ENCODE data around the gene PEAK1. TPM values are rescaled to one million over a fixed set of nuclear protein-coding genes. Genes with fewer than 3 reads are reported as not detected.
"Not testable (repeated sequence)": the region's sequence is repeated elsewhere in the genome, so short reads cannot be mapped to it uniquely, and the experiment has no call there.

The PEAK1 gene
- total and polyA plus RNA-seq, 2 experiments from 2014 or later, result 15.8 to 42.0 TPM

- TF ChIP-seq, protein P1, sequence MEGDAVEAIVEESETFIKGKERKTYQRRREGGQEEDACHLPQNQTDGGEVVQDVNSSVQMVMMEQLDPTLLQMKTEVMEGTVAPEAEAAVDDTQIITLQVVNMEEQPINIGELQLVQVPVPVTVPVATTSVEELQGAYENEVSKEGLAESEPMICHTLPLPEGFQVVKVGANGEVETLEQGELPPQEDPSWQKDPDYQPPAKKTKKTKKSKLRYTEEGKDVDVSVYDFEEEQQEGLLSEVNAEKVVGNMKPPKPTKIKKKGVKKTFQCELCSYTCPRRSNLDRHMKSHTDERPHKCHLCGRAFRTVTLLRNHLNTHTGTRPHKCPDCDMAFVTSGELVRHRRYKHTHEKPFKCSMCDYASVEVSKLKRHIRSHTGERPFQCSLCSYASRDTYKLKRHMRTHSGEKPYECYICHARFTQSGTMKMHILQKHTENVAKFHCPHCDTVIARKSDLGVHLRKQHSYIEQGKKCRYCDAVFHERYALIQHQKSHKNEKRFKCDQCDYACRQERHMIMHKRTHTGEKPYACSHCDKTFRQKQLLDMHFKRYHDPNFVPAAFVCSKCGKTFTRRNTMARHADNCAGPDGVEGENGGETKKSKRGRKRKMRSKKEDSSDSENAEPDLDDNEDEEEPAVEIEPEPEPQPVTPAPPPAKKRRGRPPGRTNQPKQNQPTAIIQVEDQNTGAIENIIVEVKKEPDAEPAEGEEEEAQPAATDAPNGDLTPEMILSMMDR (IDR thresholded peaks at IDR 0.05; ENCODE audit: low read depth, low read length), result no peak
- peak in 1 of 2 donors; percentile 19 for DNase-seq (ENCODE audit: low read depth in 1 of 2, low spot score in 1 of 2)
- Histone ChIP-seq H3K27me3 (no peaks in the 10 kb centered on the region), H3K36me3 (no peaks in the 10 kb centered on the region), H3K4me3 (no peak overlapping the region), H3K4me1 (ENCODE audit: low read depth) (peaks cover 3% of the 10 kb centered on the region), H3K9me3 (ENCODE audit: low read depth) (no peaks in the 10 kb centered on the region), H3K27ac (no peak overlapping the region)
Observed at GRCh38 chr15:77409259-77410156, 10.4 kb downstream of the PEAK1 start.

DNA sequence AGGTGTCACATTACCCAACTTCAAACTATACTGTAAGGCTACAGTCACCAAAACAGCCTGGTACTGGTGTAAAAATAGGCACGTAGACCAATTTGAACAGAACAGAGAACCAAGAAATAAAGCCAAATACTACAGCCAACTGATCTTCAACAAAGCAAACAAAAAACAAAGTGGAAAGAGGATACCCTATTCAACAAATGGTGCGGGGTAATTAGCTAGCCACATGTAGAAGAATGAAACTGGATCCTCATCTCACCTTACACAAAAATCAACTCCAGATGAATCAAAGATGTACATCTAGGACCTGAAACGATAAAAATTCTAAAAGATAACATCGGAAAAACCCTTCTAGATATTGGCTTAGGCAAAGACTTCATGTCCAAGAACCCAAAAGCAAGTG lies 13.1 kb downstream of the PEAK1 start:
- H3K36me3 ChIP-seq, result no peaks in the 10 kb centered on the region
- no peak for DNase-seq (ENCODE audit: low read depth in 1 of 2, low spot score in 1 of 2)
- peaks cover 3% of the 10 kb centered on the region for H3K4me1 ChIP-seq (ENCODE audit: low read depth)
- H3K4me3 ChIP-seq, result no peak overlapping the region
- no peaks in the 10 kb centered on the region for H3K9me3 ChIP-seq (ENCODE audit: low read depth)
- H3K27ac ChIP-seq, result no peak overlapping the region
- no peaks in the 10 kb centered on the region for H3K27me3 ChIP-seq
- TF ChIP-seq, protein P1 (IDR thresholded peaks at IDR 0.05; ENCODE audit: low read depth, low read length), result no peak

DNA sequence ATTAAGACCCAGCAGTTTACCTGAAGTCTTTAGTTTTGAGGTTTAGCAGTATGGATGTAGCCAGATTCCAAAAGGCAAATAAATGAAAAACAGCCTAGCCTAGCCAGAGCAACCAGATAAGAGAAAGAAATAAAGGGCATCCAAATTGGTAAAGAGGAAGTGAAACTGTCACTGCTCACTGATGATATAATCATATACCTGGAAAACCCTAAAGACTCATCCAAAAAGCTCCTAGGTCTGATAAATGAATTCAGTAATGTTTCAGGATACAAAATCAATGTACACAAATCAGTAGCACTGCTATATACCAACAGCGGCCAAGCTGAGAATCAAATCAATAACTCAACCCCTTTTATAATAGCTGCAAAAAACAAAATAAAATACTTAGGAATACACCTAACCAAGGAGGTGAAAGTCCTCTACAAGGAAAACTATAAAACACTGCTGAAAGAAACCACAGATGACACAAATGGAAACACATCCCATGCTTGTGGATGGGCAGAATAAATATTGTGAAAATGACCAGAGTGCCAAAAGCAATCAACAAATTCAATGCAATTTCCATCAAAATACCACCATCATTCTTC lies 13.6 kb downstream of the PEAK1 start:
- H3K9me3 ChIP-seq (ENCODE audit: low read depth); DNase-seq (ENCODE audit: low read depth in 1 of 2, low spot score in 1 of 2); H3K27ac ChIP-seq; H3K4me1 ChIP-seq (ENCODE audit: low read depth); H3K36me3 ChIP-seq; H3K27me3 ChIP-seq; H3K4me3 ChIP-seq: not testable (repeated sequence)

GRCh38 chr15:77402740-77403379 lies 17.0 kb downstream of the PEAK1 start:
- no peaks in the 10 kb centered on the region for H3K27me3 ChIP-seq
- no peak overlapping the region for H3K4me3 ChIP-seq
- TF ChIP-seq, protein P1 (IDR thresholded peaks at IDR 0.05; ENCODE audit: low read depth, low read length), result no peak
- peak in 1 of 2 donors; percentile 82 for DNase-seq (ENCODE audit: low read depth in 1 of 2, low spot score in 1 of 2)
- H3K4me1 ChIP-seq (ENCODE audit: low read depth), result no peaks in the 10 kb centered on the region
- no peaks in the 10 kb centered on the region for H3K9me3 ChIP-seq (ENCODE audit: low read depth)
- no peaks in the 10 kb centered on the region for H3K36me3 ChIP-seq
- no peak overlapping the region for H3K27ac ChIP-seq

DNA sequence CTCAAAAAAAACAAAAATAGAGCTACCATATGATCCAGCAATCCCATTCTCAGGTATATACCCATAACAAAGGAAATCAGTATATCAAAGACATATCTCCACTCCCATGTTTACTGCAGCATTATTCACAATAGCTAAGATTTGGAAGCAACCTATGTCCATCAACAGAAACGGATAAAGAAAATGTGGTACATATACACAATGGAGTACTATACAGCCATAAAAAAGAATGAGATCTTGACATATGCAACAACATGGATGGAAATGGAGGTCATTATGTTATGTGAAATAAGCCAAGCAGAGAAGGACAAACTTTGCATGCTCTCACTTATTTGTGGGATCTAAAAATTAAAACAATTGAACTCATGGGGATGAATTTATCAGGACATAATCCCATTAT lies 19.6 kb downstream of the PEAK1 start:
- no peaks in the 10 kb centered on the region for H3K4me1 ChIP-seq (ENCODE audit: low read depth)
- H3K4me3 ChIP-seq, result no peak overlapping the region
- H3K27me3 ChIP-seq, result no peaks in the 10 kb centered on the region
- H3K36me3 ChIP-seq, result no peaks in the 10 kb centered on the region
- H3K27ac ChIP-seq, result no peak overlapping the region
- no peaks in the 10 kb centered on the region for H3K9me3 ChIP-seq (ENCODE audit: low read depth)
- TF ChIP-seq, protein P1 (IDR thresholded peaks at IDR 0.05; ENCODE audit: low read depth, low read length), result no peak
- DNase-seq (ENCODE audit: low read depth in 1 of 2, low spot score in 1 of 2), result no peak

Data from cardiac muscle cell (in vitro differentiated cells and primary cell).